KOPT-K1 (cell line): ENCODE data around the gene MED15.
"Not testable (repeated sequence)": the region's sequence is repeated elsewhere in the genome, so short reads cannot be mapped to it uniquely, and the experiment has no call there.

Experiments used
- H3K27ac ChIP-seq: fragments of 200-600 bp; sonication (generic); 2 replicates; pipeline ENCODE4 v1.5.1; 2016; ENCODE audit warnings: antibody characterized with exemption, mild to moderate bottlenecking, low read depth, low read length; ENCODE audit not compliant: poor library complexity, severe bottlenecking
- H3K36me3 ChIP-seq: fragments of 200-600 bp; sonication (generic); 2 replicates; pipeline ENCODE4 v1.5.1; 2017; ENCODE audit warnings: antibody characterized with exemption, mild to moderate bottlenecking, low read length, moderate library complexity; ENCODE audit not compliant: insufficient read depth
- H3K9me3 ChIP-seq: fragments of 200-600 bp; sonication (generic); 2 replicates; pipeline ENCODE4 v1.5.1; 2017; ENCODE audit warnings: antibody characterized with exemption, low read length, mild to moderate bottlenecking; ENCODE audit not compliant: insufficient read depth, poor library complexity, severe bottlenecking

MED15 gene

GRCh38 chr22:20606041-20606783, 98.8 kb downstream of the MED15 start:
- H3K9me3 ChIP-seq, result no peaks in the 10 kb centered on the region
- H3K27ac ChIP-seq, result no peak overlapping the region
- H3K36me3 ChIP-seq, result no peaks in the 10 kb centered on the region

- Histone ChIP-seq H3K36me3 (no peaks in the 10 kb centered on the region), H3K9me3 (no peaks in the 10 kb centered on the region), H3K27ac (no peak overlapping the region)
These were observed 99.3 kb downstream of the MED15 start for GRCh38 chr22:20606784-20607128.

- H3K27ac ChIP-seq, result no peak overlapping the region
- H3K9me3 ChIP-seq, result no peaks in the 10 kb centered on the region
- no peaks in the 10 kb centered on the region for H3K36me3 ChIP-seq
These were observed 99.9 kb downstream of the MED15 start for GRCh38 chr22:20607157-20607907.

- Histone ChIP-seq H3K9me3 (no peaks in the 10 kb centered on the region), H3K36me3 (no peaks in the 10 kb centered on the region), H3K27ac (no peak overlapping the region)
These were observed 102.9 kb downstream of the MED15 start for GRCh38 chr22:20610243-20610686.

- no peaks in the 10 kb centered on the region for H3K36me3 ChIP-seq
- no peaks in the 10 kb centered on the region for H3K9me3 ChIP-seq
- H3K27ac ChIP-seq, result no peak overlapping the region
These were observed 103.3 kb downstream of the MED15 start for GRCh38 chr22:20610757-20611156.

GRCh38 chr22:20611418-20611817, 104.0 kb downstream of the MED15 start:
- Histone ChIP-seq H3K9me3 (no peaks in the 10 kb centered on the region), H3K36me3 (no peaks in the 10 kb centered on the region), H3K27ac (no peak overlapping the region)

- Histone ChIP-seq H3K27ac (no peak overlapping the region), H3K9me3 (no peaks in the 10 kb centered on the region), H3K36me3 (no peaks in the 10 kb centered on the region)
These were observed 105.9 kb downstream of the MED15 start for GRCh38 chr22:20613301-20613700.

GRCh38 chr22:20615021-20615420, 107.6 kb downstream of the MED15 start:
- H3K36me3 ChIP-seq, result no peaks in the 10 kb centered on the region
- H3K27ac ChIP-seq, result no peak overlapping the region
- no peaks in the 10 kb centered on the region for H3K9me3 ChIP-seq

- H3K9me3 ChIP-seq, result no peaks in the 10 kb centered on the region
These were observed 108.4 kb downstream of the MED15 start for GRCh38 chr22:20615533-20616450.

GRCh38 chr22:20616451-20617043, 109.1 kb downstream of the MED15 start:
- no peaks in the 10 kb centered on the region for H3K36me3 ChIP-seq
- no peak overlapping the region for H3K27ac ChIP-seq
- no peaks in the 10 kb centered on the region for H3K9me3 ChIP-seq

More at GRCh38 chr22:20615533-20616450, 108.4 kb downstream of the MED15 start:
- H3K36me3 ChIP-seq, result no peaks in the 10 kb centered on the region
- H3K27ac ChIP-seq, result no peak overlapping the region

GRCh38 chr22:20618488-20618887, 111.1 kb downstream of the MED15 start:
- no peak overlapping the region for H3K27ac ChIP-seq
- no peaks in the 10 kb centered on the region for H3K36me3 ChIP-seq
- H3K9me3 ChIP-seq, result no peaks in the 10 kb centered on the region

- Histone ChIP-seq H3K9me3 (no peaks in the 10 kb centered on the region), H3K27ac (no peak overlapping the region), H3K36me3 (no peaks in the 10 kb centered on the region)
These were observed 111.9 kb downstream of the MED15 start for GRCh38 chr22:20619045-20619892.

GRCh38 chr22:20619893-20620194, 112.4 kb downstream of the MED15 start:
- not testable (repeated sequence) for H3K36me3 ChIP-seq, H3K9me3 ChIP-seq, H3K27ac ChIP-seq

GRCh38 chr22:20621162-20621561, 113.8 kb downstream of the MED15 start:
- H3K36me3 ChIP-seq, result no peaks in the 10 kb centered on the region

More at GRCh38 chr22:20621162-20621561, 113.8 kb downstream of the MED15 start:
- no peak overlapping the region for H3K27ac ChIP-seq
- no peaks in the 10 kb centered on the region for H3K9me3 ChIP-seq
